HL-60 (cell line): ENCODE data around the gene COL19A1.

Source experiments
- DNase-seq, 2 experiments: peaks; one replicate each; pipeline ENCODE4 v3.0.0-alpha.2; 2010 to 2020; ENCODE audit warnings: low read depth in 1 of 2, low spot score in 1 of 2
- H3K27ac ChIP-seq: fragments of 250-450 bp; sonication (Bioruptor Pico); replicated peaks from 2 replicates; pipeline ENCODE4 v1.5.1; 2020; ENCODE audit warnings: mild to moderate bottlenecking, moderate library complexity
- H3K27me3 ChIP-seq: fragments of 250-450 bp; sonication (Bioruptor Pico); 2 replicates; pipeline ENCODE4 v1.5.1; 2021; ENCODE audit warnings: mild to moderate bottlenecking, moderate library complexity; ENCODE audit not compliant: insufficient read depth, poor library complexity, severe bottlenecking
- H3K4me3 ChIP-seq: replicated peaks from 2 replicates; pipeline ENCODE4 v1.5.1; 2011; ENCODE audit warnings: mild to moderate bottlenecking, control low read depth, low read length; ENCODE audit not compliant: insufficient read depth
- CTCF ChIP-seq: IDR thresholded peaks from one replicate; pipeline ENCODE4 v1.5.1; 2011; ENCODE audit warnings: low read length, control low read depth, inconsistent platforms; ENCODE audit not compliant: insufficient read depth
- GABPA ChIP-seq: IDR thresholded peaks from 2 replicates; pipeline ENCODE4 v1.6.1; 2012; ENCODE audit warnings: low read depth
- POLR2AphosphoS5 ChIP-seq: IDR thresholded peaks from 2 replicates; pipeline ENCODE4 v1.6.1; 2012; ENCODE audit warnings: low read depth
- SPI1 ChIP-seq: IDR thresholded peaks from 2 replicates; pipeline ENCODE4 v1.6.1; 2012; ENCODE audit warnings: low read depth, mild to moderate bottlenecking, borderline replicate concordance
- TF ChIP-seq, protein P1 (sequence below): IDR thresholded peaks from 2 replicates; pipeline ENCODE4 v1.6.1; 2012; ENCODE audit warnings: low read depth; ENCODE audit not compliant: insufficient replicate concordance

The COL19A1 gene

GRCh38 chr6:70130865-70131264 lies 264.5 kb downstream of the COL19A1 start:
- no peak overlapping the region for H3K27ac ChIP-seq

DNA sequence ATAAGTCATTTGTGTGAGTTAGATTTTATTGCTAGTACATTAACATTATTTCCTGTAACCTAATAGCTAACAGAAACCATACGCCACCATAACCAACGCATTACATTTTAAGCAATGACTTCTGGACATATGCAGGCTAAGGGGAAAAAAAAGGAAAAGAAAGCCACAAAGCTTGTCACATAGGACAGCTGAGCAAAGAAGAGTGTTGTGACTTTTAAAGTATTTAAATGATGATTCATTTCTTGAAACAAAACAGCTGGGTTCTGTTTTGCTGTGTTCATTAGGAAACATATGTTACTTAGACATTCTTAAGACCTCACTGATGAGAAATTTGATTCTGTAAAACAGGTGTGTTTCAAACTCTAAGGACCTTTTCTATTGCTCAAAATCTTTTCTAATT lies 265.2 kb downstream of the COL19A1 start:
- no peak for DNase-seq
- H3K4me3 ChIP-seq: no peak overlapping the region
- TF ChIP-seq CTCF: no peak
- TF ChIP-seq SPI1: no peak
- TF ChIP-seq POLR2AphosphoS5: no peak
- no peak for TF ChIP-seq GABPA
- TF ChIP-seq, protein P1, sequence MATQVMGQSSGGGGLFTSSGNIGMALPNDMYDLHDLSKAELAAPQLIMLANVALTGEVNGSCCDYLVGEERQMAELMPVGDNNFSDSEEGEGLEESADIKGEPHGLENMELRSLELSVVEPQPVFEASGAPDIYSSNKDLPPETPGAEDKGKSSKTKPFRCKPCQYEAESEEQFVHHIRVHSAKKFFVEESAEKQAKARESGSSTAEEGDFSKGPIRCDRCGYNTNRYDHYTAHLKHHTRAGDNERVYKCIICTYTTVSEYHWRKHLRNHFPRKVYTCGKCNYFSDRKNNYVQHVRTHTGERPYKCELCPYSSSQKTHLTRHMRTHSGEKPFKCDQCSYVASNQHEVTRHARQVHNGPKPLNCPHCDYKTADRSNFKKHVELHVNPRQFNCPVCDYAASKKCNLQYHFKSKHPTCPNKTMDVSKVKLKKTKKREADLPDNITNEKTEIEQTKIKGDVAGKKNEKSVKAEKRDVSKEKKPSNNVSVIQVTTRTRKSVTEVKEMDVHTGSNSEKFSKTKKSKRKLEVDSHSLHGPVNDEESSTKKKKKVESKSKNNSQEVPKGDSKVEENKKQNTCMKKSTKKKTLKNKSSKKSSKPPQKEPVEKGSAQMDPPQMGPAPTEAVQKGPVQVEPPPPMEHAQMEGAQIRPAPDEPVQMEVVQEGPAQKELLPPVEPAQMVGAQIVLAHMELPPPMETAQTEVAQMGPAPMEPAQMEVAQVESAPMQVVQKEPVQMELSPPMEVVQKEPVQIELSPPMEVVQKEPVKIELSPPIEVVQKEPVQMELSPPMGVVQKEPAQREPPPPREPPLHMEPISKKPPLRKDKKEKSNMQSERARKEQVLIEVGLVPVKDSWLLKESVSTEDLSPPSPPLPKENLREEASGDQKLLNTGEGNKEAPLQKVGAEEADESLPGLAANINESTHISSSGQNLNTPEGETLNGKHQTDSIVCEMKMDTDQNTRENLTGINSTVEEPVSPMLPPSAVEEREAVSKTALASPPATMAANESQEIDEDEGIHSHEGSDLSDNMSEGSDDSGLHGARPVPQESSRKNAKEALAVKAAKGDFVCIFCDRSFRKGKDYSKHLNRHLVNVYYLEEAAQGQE: no peak
- H3K27me3 ChIP-seq: no peaks in the 10 kb centered on the region
- H3K27ac ChIP-seq: no peak overlapping the region

More at GRCh38 chr6:70130865-70131264, 264.5 kb downstream of the COL19A1 start:
- no peak for TF ChIP-seq CTCF
- TF ChIP-seq, protein P1: no peak
- no peak for TF ChIP-seq POLR2AphosphoS5
- TF ChIP-seq GABPA: no peak
- TF ChIP-seq SPI1: no peak
- Histone ChIP-seq H3K4me3 (no peak overlapping the region), H3K27me3 (no peaks in the 10 kb centered on the region)
- no peak for DNase-seq

GRCh38 chr6:70133246-70133645 lies 266.9 kb downstream of the COL19A1 start:
- DNase-seq: no peak
- H3K27ac ChIP-seq: no peak overlapping the region
- no peak for TF ChIP-seq GABPA
- TF ChIP-seq POLR2AphosphoS5: no peak
- TF ChIP-seq CTCF: no peak
- TF ChIP-seq SPI1: no peak
- TF ChIP-seq, protein P1: no peak
- H3K4me3 ChIP-seq: no peak overlapping the region
- H3K27me3 ChIP-seq: no peaks in the 10 kb centered on the region
